Measurements from ENCODE around the gene MLEC. TPM values are rescaled to one million over a fixed set of nuclear protein-coding genes. Genes with fewer than 3 reads are reported as not detected.

The MLEC gene
- total RNA-seq, 1 donor from 2014 or later: 115 TPM

GRCh38 chr12:120741476-120742421, 54.8 kb downstream of the MLEC start:
- ATAC-seq (no peak), DNase-seq (no peak)
- Histone ChIP-seq H3K36me3 (peaks cover 9% of the 10 kb centered on the region), H3K4me1 (no peaks in the 10 kb centered on the region), H3K27me3 (no peaks in the 10 kb centered on the region), H3K27ac (no peak overlapping the region), H3K9me3 (no peaks in the 10 kb centered on the region), H3K4me3 (no peak overlapping the region)
- TF ChIP-seq CTCF (IDR thresholded peaks at IDR 0.05): no peak
- intact Hi-C loops (cut with DNase I): no loop called here

- no peaks in the 10 kb centered on the region for H3K36me3 ChIP-seq
- no peak for TF ChIP-seq CTCF (IDR thresholded peaks at IDR 0.05)
- DNase-seq (no peak), ATAC-seq (no peak)
- H3K4me3 ChIP-seq: no peak overlapping the region
- H3K4me1 ChIP-seq: no peaks in the 10 kb centered on the region
- H3K27me3 ChIP-seq: no peaks in the 10 kb centered on the region
- H3K27ac ChIP-seq: no peak overlapping the region
- no peaks in the 10 kb centered on the region for H3K9me3 ChIP-seq
- intact Hi-C loops (cut with DNase I): no loop called here
These were observed 58.1 kb downstream of the MLEC start for GRCh38 chr12:120744922-120745493.

GRCh38 chr12:120748242-120748641, 61.3 kb downstream of the MLEC start:
- H3K4me1 ChIP-seq: no peaks in the 10 kb centered on the region
- H3K27ac ChIP-seq: no peak overlapping the region
- no peaks in the 10 kb centered on the region for H3K27me3 ChIP-seq
- DNase-seq: no peak
- H3K9me3 ChIP-seq: no peaks in the 10 kb centered on the region
- intact Hi-C loops (cut with DNase I): no loop called here
- H3K36me3 ChIP-seq: no peaks in the 10 kb centered on the region
- no peak for TF ChIP-seq CTCF (IDR thresholded peaks at IDR 0.05)
- no peak for ATAC-seq
- H3K4me3 ChIP-seq: no peak overlapping the region

- intact Hi-C loops (cut with DNase I): no loop called here
- no peak for TF ChIP-seq CTCF (IDR thresholded peaks at IDR 0.05)
- ATAC-seq: no peak
These were observed 62.3 kb downstream of the MLEC start for GRCh38 chr12:120749256-120749655.

GRCh38 chr12:120750806-120751205, 63.9 kb downstream of the MLEC start:
- no peak for ATAC-seq
- Histone ChIP-seq H3K4me1 (no peaks in the 10 kb centered on the region), H3K9me3 (no peaks in the 10 kb centered on the region), H3K27ac (no peak overlapping the region), H3K4me3 (no peak overlapping the region), H3K27me3 (no peaks in the 10 kb centered on the region), H3K36me3 (no peaks in the 10 kb centered on the region)
- no peak for TF ChIP-seq CTCF (IDR thresholded peaks at IDR 0.05)
- DNase-seq: no peak
- intact Hi-C loops (cut with DNase I): no loop called here

More at GRCh38 chr12:120749256-120749655, 62.3 kb downstream of the MLEC start:
- H3K27ac ChIP-seq: no peak overlapping the region
- H3K27me3 ChIP-seq: no peaks in the 10 kb centered on the region
- H3K4me1 ChIP-seq: no peaks in the 10 kb centered on the region
- H3K36me3 ChIP-seq: no peaks in the 10 kb centered on the region
- no peaks in the 10 kb centered on the region for H3K9me3 ChIP-seq
- H3K4me3 ChIP-seq: no peak overlapping the region
- no peak for DNase-seq

Measured in upper lobe of right lung (tissue), 1 donor.